Neural cell (in vitro differentiated cells): Measurements from ENCODE around the gene ACOT7. TPM values are rescaled to one million over a fixed set of nuclear protein-coding genes. Genes with fewer than 3 reads are reported as not detected.

Source experiments
- H2AFZ ChIP-seq: fragments of 200-600, 300-800 bp; sonication (generic), shearing (Covaris generic); 2 replicates; pipeline ENCODE4 v1.6.0; 2014; ENCODE audit warnings: low read depth, mild to moderate bottlenecking, antibody characterized with exemption, low read length, moderate library complexity
- H3F3A ChIP-seq: fragments of 200-600 bp; shearing (Covaris generic); 2 replicates; pipeline ENCODE4 v1.6.1; 2016; ENCODE audit warnings: mild to moderate bottlenecking, moderate library complexity, mixed read lengths, antibody characterized with exemption, low read length; ENCODE audit not compliant: insufficient read depth, poor library complexity, severe bottlenecking
- H3K27ac ChIP-seq: fragments of 200-600, 300-800 bp; sonication (generic), shearing (Covaris generic); 2 replicates; pipeline ENCODE4 v1.5.1; 2014; ENCODE audit warnings: mild to moderate bottlenecking, low read length, moderate library complexity
- H3K27me3 ChIP-seq: fragments of 300-800, 200-600 bp; sonication (generic), shearing (Covaris generic); 2 replicates; pipeline ENCODE4 v1.6.0; 2014; ENCODE audit warnings: mild to moderate bottlenecking, low read depth, low read length, moderate library complexity; ENCODE audit not compliant: insufficient read depth
- H3K36me3 ChIP-seq: fragments of 300-800, 200-600 bp; sonication (generic), shearing (Covaris generic); 2 replicates; pipeline ENCODE4 v1.5.1; 2014; ENCODE audit warnings: mild to moderate bottlenecking, antibody characterized with exemption, low read length, moderate library complexity; ENCODE audit not compliant: insufficient read depth
- H3K4me2 ChIP-seq: fragments of 300-800, 200-600 bp; sonication (generic), shearing (Covaris generic); 2 replicates; pipeline ENCODE4 v1.6.0; 2014; ENCODE audit warnings: mild to moderate bottlenecking, low read length
- H3K4me3 ChIP-seq: fragments of 300-800, 200-600 bp; sonication (generic), shearing (Covaris generic); 2 replicates; pipeline ENCODE4 v1.5.1; 2014; ENCODE audit warnings: mild to moderate bottlenecking, low read length, moderate library complexity
- H3K79me2 ChIP-seq: fragments of 200-600 bp; shearing (Covaris generic); replicated peaks from 2 replicates; pipeline ENCODE4 v1.6.0; 2014; ENCODE audit warnings: mild to moderate bottlenecking, low read length, moderate library complexity; ENCODE audit not compliant: insufficient read depth
- H3K9ac ChIP-seq: fragments of 300-800, 200-600 bp; sonication (generic), shearing (Covaris generic); 2 replicates; pipeline ENCODE4 v1.6.1; 2016; ENCODE audit warnings: mild to moderate bottlenecking, low read length, mixed read lengths
- H3K9me2 ChIP-seq: fragments of 200-600 bp; shearing (Covaris generic); 2 replicates; pipeline ENCODE4 v1.6.1; 2016; ENCODE audit warnings: mild to moderate bottlenecking, low read length, mixed read lengths; ENCODE audit not compliant: insufficient read depth
- H3K9me3 ChIP-seq: fragments of 200-600, 300-800 bp; sonication (generic), shearing (Covaris generic); 2 replicates; pipeline ENCODE4 v1.6.1; 2016; ENCODE audit warnings: mild to moderate bottlenecking, mixed run types, low read length, moderate library complexity, mixed read lengths
- H4K20me1 ChIP-seq: fragments of 200-600 bp; shearing (Covaris generic); 2 replicates; pipeline ENCODE4 v1.6.1; 2016; ENCODE audit warnings: mild to moderate bottlenecking, mixed run types; ENCODE audit not compliant: insufficient read depth
- EP300 ChIP-seq: fragments of 450-650 bp; conservative IDR thresholded peaks from 2 replicates; pipeline ENCODE4 v1.6.1; 2014; ENCODE audit warnings: antibody characterized with exemption, mild to moderate bottlenecking, moderate library complexity; ENCODE audit not compliant: poor library complexity, severe bottlenecking
- EZH2 ChIP-seq: fragments of 200-600, 300-800 bp; shearing (Covaris generic), sonication (generic); IDR thresholded peaks from 2 replicates; pipeline ENCODE4 v1.6.1; 2014; ENCODE audit warnings: antibody characterized with exemption, low read length, borderline replicate concordance, mild to moderate bottlenecking; ENCODE audit not compliant: insufficient read depth, poor library complexity, severe bottlenecking
- MXI1 ChIP-seq: fragments of 450-650 bp; conservative IDR thresholded peaks from 2 replicates; pipeline ENCODE4 v1.6.1; 2014; ENCODE audit warnings: antibody characterized with exemption, mild to moderate bottlenecking; ENCODE audit not compliant: poor library complexity, severe bottlenecking
- POLR2AphosphoS5 ChIP-seq: IDR thresholded peaks from 2 replicates; pipeline ENCODE4 v1.6.1; 2012
- RAD21 ChIP-seq: fragments of 450-650 bp; conservative IDR thresholded peaks from 2 replicates; pipeline ENCODE4 v1.6.1; 2014; ENCODE audit warnings: antibody characterized with exemption, mild to moderate bottlenecking, moderate library complexity
- SMC3 ChIP-seq: fragments of 450-650 bp; conservative IDR thresholded peaks from 2 replicates; pipeline ENCODE4 v1.6.1; 2014; ENCODE audit warnings: antibody characterized with exemption, mild to moderate bottlenecking, moderate library complexity; ENCODE audit not compliant: poor library complexity
- TAF1 ChIP-seq: IDR thresholded peaks from 2 replicates; pipeline ENCODE4 v1.6.1; 2012; ENCODE audit warnings: low read depth
- polyA plus RNA-seq: library from polyadenylated mRNA; depleted of rRNA; stranded (reverse); fragments of >200 nt; gene quantifications from 2 replicates; pipeline ENCODE4 v1.2.3, GENCODE V29; 2014
- TF ChIP-seq, protein P1 (sequence below): IDR thresholded peaks from 2 replicates; pipeline ENCODE4 v1.6.1; 2012; ENCODE audit warnings: borderline replicate concordance
- TF ChIP-seq, protein P2 (sequence below): fragments of 450-650 bp; IDR thresholded peaks from 2 replicates; pipeline ENCODE4 v1.5.1; 2014; ENCODE audit warnings: antibody characterized with exemption, mild to moderate bottlenecking, moderate library complexity; ENCODE audit not compliant: poor library complexity, severe bottlenecking

The ACOT7 gene
- polyA plus RNA-seq, 1 donor from 2014 or later, result 101 TPM

DNA sequence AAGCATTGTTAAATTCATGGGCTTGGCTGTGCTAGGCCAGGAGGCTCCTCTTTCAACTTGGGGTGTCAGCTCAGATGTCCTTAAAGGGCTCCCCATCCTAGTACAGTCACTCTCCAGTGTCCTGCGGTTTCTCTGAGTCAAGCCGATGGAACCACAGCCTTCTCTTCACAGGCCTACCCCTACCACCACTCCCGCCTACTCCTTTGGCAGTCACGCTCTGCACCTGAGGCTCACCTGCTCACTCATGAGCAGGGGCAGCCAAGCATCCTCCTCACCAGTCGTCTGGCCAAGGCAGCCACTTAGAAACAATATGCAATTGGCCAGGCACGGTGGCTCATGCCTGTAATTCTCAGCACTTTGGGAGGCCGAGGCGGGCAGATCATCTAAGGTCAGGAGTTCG is 3.6 kb downstream of the ACOT7 start:
- no peaks in the 10 kb centered on the region for H3K36me3 ChIP-seq
- no peak overlapping the region for H3K4me3 ChIP-seq
- no peak overlapping the region for H3K27ac ChIP-seq
- no peak overlapping the region for H2AFZ ChIP-seq
- H3K9me2 ChIP-seq, result no peaks in the 10 kb centered on the region
- H3K9me3 ChIP-seq, result no peaks in the 10 kb centered on the region
- H3F3A ChIP-seq, result no peaks in the 10 kb centered on the region
- H3K4me2 ChIP-seq, result no peak overlapping the region
- H3K9ac ChIP-seq, result no peak overlapping the region
- TF ChIP-seq POLR2AphosphoS5, result no peak
- TF ChIP-seq RAD21, result no peak
- TF ChIP-seq MXI1, result no peak
- TF ChIP-seq EZH2, result no peak
- no peak for TF ChIP-seq EP300
- TF ChIP-seq SMC3, result no peak
- TF ChIP-seq TAF1, result no peak
- TF ChIP-seq, protein P1, sequence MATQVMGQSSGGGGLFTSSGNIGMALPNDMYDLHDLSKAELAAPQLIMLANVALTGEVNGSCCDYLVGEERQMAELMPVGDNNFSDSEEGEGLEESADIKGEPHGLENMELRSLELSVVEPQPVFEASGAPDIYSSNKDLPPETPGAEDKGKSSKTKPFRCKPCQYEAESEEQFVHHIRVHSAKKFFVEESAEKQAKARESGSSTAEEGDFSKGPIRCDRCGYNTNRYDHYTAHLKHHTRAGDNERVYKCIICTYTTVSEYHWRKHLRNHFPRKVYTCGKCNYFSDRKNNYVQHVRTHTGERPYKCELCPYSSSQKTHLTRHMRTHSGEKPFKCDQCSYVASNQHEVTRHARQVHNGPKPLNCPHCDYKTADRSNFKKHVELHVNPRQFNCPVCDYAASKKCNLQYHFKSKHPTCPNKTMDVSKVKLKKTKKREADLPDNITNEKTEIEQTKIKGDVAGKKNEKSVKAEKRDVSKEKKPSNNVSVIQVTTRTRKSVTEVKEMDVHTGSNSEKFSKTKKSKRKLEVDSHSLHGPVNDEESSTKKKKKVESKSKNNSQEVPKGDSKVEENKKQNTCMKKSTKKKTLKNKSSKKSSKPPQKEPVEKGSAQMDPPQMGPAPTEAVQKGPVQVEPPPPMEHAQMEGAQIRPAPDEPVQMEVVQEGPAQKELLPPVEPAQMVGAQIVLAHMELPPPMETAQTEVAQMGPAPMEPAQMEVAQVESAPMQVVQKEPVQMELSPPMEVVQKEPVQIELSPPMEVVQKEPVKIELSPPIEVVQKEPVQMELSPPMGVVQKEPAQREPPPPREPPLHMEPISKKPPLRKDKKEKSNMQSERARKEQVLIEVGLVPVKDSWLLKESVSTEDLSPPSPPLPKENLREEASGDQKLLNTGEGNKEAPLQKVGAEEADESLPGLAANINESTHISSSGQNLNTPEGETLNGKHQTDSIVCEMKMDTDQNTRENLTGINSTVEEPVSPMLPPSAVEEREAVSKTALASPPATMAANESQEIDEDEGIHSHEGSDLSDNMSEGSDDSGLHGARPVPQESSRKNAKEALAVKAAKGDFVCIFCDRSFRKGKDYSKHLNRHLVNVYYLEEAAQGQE, result no peak
- TF ChIP-seq, protein P2, sequence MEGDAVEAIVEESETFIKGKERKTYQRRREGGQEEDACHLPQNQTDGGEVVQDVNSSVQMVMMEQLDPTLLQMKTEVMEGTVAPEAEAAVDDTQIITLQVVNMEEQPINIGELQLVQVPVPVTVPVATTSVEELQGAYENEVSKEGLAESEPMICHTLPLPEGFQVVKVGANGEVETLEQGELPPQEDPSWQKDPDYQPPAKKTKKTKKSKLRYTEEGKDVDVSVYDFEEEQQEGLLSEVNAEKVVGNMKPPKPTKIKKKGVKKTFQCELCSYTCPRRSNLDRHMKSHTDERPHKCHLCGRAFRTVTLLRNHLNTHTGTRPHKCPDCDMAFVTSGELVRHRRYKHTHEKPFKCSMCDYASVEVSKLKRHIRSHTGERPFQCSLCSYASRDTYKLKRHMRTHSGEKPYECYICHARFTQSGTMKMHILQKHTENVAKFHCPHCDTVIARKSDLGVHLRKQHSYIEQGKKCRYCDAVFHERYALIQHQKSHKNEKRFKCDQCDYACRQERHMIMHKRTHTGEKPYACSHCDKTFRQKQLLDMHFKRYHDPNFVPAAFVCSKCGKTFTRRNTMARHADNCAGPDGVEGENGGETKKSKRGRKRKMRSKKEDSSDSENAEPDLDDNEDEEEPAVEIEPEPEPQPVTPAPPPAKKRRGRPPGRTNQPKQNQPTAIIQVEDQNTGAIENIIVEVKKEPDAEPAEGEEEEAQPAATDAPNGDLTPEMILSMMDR, result no peak
- peaks cover 3% of the 10 kb centered on the region for H4K20me1 ChIP-seq
- H3K79me2 ChIP-seq, result peaks cover 40% of the 10 kb centered on the region
- H3K27me3 ChIP-seq, result no peaks in the 10 kb centered on the region

DNA sequence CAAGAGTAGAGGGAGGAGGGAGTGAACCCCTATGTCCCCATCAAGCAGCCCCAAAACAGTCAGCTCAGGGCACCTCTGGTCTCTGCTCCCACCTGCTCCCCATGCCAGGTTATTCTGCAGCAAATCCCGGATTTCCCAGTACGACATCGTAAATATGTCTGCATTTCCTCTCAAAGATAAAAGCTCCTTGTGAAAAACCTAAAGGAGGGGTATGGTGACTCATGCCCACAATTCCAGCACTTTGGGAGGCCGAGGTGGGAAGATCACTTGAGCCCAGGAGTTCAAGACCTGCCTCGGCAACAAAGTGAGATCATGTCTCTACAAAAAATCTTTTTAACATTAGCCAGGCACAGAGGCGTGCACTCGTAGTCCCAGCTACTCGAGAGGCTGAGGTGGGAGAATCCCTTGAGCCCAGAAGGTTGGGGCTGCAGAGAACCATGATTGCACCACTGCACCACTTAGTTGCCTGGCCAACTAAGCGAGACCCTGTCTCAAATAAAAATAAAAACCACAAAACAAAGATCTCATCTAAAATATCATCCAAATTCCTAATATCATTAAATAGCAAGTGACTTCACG is 7.1 kb downstream of the ACOT7 start:
- TF ChIP-seq RAD21 (no peak), EZH2 (no peak), SMC3 (no peak), TAF1 (no peak), EP300 (no peak), MXI1 (no peak)
- TF ChIP-seq, protein P2, result no peak
- TF ChIP-seq, protein P1, result no peak
- no peak overlapping the region for H3K4me2 ChIP-seq
- peaks cover 40% of the 10 kb centered on the region for H3K79me2 ChIP-seq
- no peaks in the 10 kb centered on the region for H3K36me3 ChIP-seq
- no peaks in the 10 kb centered on the region for H3K9me2 ChIP-seq
- no peaks in the 10 kb centered on the region for H3K27me3 ChIP-seq
- H3K9me3 ChIP-seq, result peaks cover 4% of the 10 kb centered on the region
- H4K20me1 ChIP-seq, result peaks cover 3% of the 10 kb centered on the region
- H3K27ac ChIP-seq, result no peak overlapping the region
- no peak overlapping the region for H3K4me3 ChIP-seq
- H2AFZ ChIP-seq, result no peak overlapping the region
- no peaks in the 10 kb centered on the region for H3F3A ChIP-seq
- no peak overlapping the region for H3K9ac ChIP-seq
